Sigmoid colon (tissue), 4 donors: Measurements from ENCODE around the gene UMODL1.

Experiments used
- CTCF ChIP-seq, 4 experiments: fragments of 450-650 bp in 3 of 4; fragments of 200-600 bp in 1 of 4; IDR thresholded peaks; one replicate each; pipeline ENCODE4 v1.5.1; 2016 to 2019; ENCODE audit warnings: antibody characterized with exemption in 4 of 4, mild to moderate bottlenecking in 3 of 4, moderate library complexity in 2 of 4
- EP300 ChIP-seq, 4 donors: sonication (generic); formaldehyde crosslinking; IDR thresholded peaks; one replicate each; pipeline ENCODE4 v1.6.1; 2017; ENCODE audit warnings: antibody characterized with exemption in 4 of 4
- POLR2AphosphoS5 ChIP-seq, 4 donors: sonication (generic); formaldehyde crosslinking; IDR thresholded peaks; one replicate each; pipeline ENCODE4 v1.6.1; 2017; ENCODE audit warnings: antibody characterized with exemption in 4 of 4

DNA sequence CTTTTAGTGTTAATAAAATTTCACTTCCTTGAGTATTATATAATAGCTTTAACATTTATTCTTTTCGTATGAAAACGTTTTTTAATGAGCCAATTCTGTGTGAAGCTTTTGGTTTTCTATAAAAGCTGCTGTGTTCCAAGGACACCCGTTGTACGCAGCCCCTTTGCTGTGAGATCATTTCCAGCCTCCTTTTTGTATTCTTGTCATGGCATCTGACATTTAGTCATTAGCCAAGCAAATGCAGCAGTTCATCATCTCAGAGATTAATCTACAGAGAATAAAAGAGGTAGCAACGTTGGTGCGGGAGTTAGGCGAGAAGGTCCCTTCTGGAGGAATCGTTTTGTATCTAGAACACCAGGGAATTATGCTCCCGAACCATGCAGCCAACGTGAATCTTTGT lies 1.3 kb upstream of the UMODL1 start:
- TF ChIP-seq CTCF (IDR thresholded peaks at IDR 0.05) (no peak), EP300 (IDR thresholded peaks at IDR 0.05) (no peak), POLR2AphosphoS5 (IDR thresholded peaks at IDR 0.05) (no peak)
